ENCODE results near the gene THOP1.

Gene THOP1

DNA sequence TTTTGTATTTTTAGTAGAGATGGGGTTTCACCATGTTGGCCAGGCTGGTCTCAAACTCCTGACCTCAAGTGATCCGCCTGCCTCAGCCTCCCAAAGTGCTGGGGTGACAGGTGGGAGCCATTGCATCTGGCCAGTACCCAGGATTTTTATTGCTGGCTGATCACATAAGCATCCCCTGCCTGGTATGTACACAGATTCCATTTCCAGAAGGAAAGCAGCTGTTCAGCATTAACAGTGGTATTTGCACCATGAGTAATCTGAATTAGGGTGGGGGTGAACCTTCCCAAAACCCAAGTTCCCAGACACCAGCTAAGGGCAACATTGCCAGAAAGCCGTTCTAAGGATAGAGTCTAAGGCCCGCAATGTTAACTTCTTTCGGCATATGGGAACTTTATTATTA, 63.3 kb downstream of the THOP1 start:
- Histone ChIP-seq H3K36me3 (ENCODE audit: control insufficient read depth in 5 of 5, insufficient read depth in 5 of 5, low read length in 5 of 5) (peaks cover 33 to 41% (median 37%) of the 10 kb centered on the region in 5 donors), H3K9me3 (ENCODE audit: control insufficient read depth in 5 of 5, low read length in 5 of 5) (peaks cover 21 to 62% (median 51%) of the 10 kb centered on the region in 5 donors), H3K4me1 (ENCODE audit: control insufficient read depth in 5 of 5, insufficient read depth in 5 of 5, low read length in 5 of 5) (peaks cover 0 to 10% (median 0%) of the 10 kb centered on the region in 5 donors), H3K4me3 (ENCODE audit: low read depth in 1 of 5, low read length in 5 of 5) (no peak overlapping the region), H3K9ac (ENCODE audit: low read length in 5 of 5) (no peak overlapping the region), H3K27me3 (ENCODE audit: control insufficient read depth in 5 of 5, insufficient read depth in 4 of 5, low read length in 5 of 5) (no peaks in the 10 kb centered on the region), H3K27ac (ENCODE audit: low read depth, low read length) (no peak overlapping the region)

DNA sequence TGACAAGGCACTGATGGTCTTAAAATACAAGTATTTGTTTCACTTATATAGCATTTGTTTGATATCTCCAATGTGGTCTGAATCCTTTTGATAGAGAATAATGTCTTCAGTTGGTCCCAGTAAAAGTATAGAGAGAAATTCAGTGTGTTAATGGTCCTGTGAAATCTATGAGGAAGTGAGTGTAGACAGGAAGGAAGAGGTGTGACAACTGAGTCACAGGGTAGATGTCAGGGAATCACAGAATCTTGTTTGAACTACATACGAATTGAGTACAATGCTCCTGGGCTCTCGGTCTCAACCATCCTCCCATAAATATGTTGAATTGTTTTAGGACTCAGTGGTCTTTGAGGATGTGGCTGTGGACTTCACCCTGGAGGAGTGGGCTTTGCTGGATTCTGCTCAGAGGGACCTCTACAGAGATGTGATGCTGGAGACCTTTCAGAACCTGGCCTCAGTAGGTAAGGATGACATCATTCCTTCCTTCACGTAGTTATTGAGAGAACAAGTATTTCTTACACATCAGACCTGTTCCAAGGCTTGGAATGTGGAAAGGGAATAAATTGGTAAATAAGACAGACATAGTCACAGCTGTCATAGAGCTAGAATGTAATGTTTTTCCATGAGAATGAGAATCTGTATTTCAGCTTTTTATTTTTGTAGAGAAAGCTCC, 65.1 kb downstream of the THOP1 start:
- peaks cover 34 to 45% (median 40%) of the 10 kb centered on the region in 5 donors for H3K36me3 ChIP-seq (ENCODE audit: control insufficient read depth in 5 of 5, insufficient read depth in 5 of 5, low read length in 5 of 5)
- H3K9me3 ChIP-seq (ENCODE audit: control insufficient read depth in 5 of 5, low read length in 5 of 5) = peaks cover 28 to 75% (median 65%) of the 10 kb centered on the region in 5 donors
- H3K4me1 ChIP-seq (ENCODE audit: control insufficient read depth in 5 of 5, insufficient read depth in 5 of 5, low read length in 5 of 5) = peaks cover 0 to 10% (median 0%) of the 10 kb centered on the region in 5 donors
- H3K27ac ChIP-seq (ENCODE audit: low read depth, low read length) = no peak overlapping the region
- H3K27me3 ChIP-seq (ENCODE audit: control insufficient read depth in 5 of 5, insufficient read depth in 4 of 5, low read length in 5 of 5) = no peaks in the 10 kb centered on the region
- peak overlapping the region in 2 of 5 donors; percentile 17 to 25 for H3K4me3 ChIP-seq (ENCODE audit: low read depth in 1 of 5, low read length in 5 of 5)
- no peak overlapping the region for H3K9ac ChIP-seq (ENCODE audit: low read length in 5 of 5)

GRCh38 chr19:2852598-2852997, 67.3 kb downstream of the THOP1 start:
- H3K9me3 ChIP-seq (ENCODE audit: control insufficient read depth in 5 of 5, low read length in 5 of 5) = peaks cover 35 to 85% (median 76%) of the 10 kb centered on the region in 5 donors
- H3K27ac ChIP-seq (ENCODE audit: low read depth, low read length) = no peak overlapping the region
- peak overlapping the region; percentile 4 to 51 (median 22) for H3K4me3 ChIP-seq (ENCODE audit: low read depth in 1 of 5, low read length in 5 of 5)
- H3K27me3 ChIP-seq (ENCODE audit: control insufficient read depth in 5 of 5, insufficient read depth in 4 of 5, low read length in 5 of 5) = no peaks in the 10 kb centered on the region
- H3K36me3 ChIP-seq (ENCODE audit: control insufficient read depth in 5 of 5, insufficient read depth in 5 of 5, low read length in 5 of 5) = peaks cover 33 to 55% (median 39%) of the 10 kb centered on the region in 5 donors
- no peak overlapping the region for H3K9ac ChIP-seq (ENCODE audit: low read length in 5 of 5)
- H3K4me1 ChIP-seq (ENCODE audit: control insufficient read depth in 5 of 5, insufficient read depth in 5 of 5, low read length in 5 of 5) = peaks cover 0 to 10% (median 0%) of the 10 kb centered on the region in 5 donors

- H3K36me3 ChIP-seq (ENCODE audit: control insufficient read depth in 5 of 5, insufficient read depth in 5 of 5, low read length in 5 of 5) = peaks cover 33 to 55% (median 39%) of the 10 kb centered on the region in 5 donors
- H3K9me3 ChIP-seq (ENCODE audit: control insufficient read depth in 5 of 5, low read length in 5 of 5) = peaks cover 35 to 85% (median 78%) of the 10 kb centered on the region in 5 donors
- H3K4me1 ChIP-seq (ENCODE audit: control insufficient read depth in 5 of 5, insufficient read depth in 5 of 5, low read length in 5 of 5) = peaks cover 0 to 10% (median 0%) of the 10 kb centered on the region in 5 donors
- H3K4me3 ChIP-seq (ENCODE audit: low read depth in 1 of 5, low read length in 5 of 5) = peak overlapping the region; percentile 20 to 49 (median 22)
- no peaks in the 10 kb centered on the region for H3K27me3 ChIP-seq (ENCODE audit: control insufficient read depth in 5 of 5, insufficient read depth in 4 of 5, low read length in 5 of 5)
- H3K9ac ChIP-seq (ENCODE audit: low read length in 5 of 5) = peak overlapping the region in 1 of 5 donors; percentile 79
- no peak overlapping the region for H3K27ac ChIP-seq (ENCODE audit: low read depth, low read length)
Measured at GRCh38 chr19:2853015-2853606, 67.8 kb downstream of the THOP1 start.

GRCh38 chr19:2854849-2855248, 69.5 kb downstream of the THOP1 start:
- H3K27me3 ChIP-seq (ENCODE audit: control insufficient read depth in 5 of 5, insufficient read depth in 4 of 5, low read length in 5 of 5) = no peaks in the 10 kb centered on the region
- H3K4me1 ChIP-seq (ENCODE audit: control insufficient read depth in 5 of 5, insufficient read depth in 5 of 5, low read length in 5 of 5) = peaks cover 0 to 10% (median 0%) of the 10 kb centered on the region in 5 donors
- H3K27ac ChIP-seq (ENCODE audit: low read depth, low read length) = no peak overlapping the region
- peaks cover 33 to 54% (median 37%) of the 10 kb centered on the region in 5 donors for H3K36me3 ChIP-seq (ENCODE audit: control insufficient read depth in 5 of 5, insufficient read depth in 5 of 5, low read length in 5 of 5)
- peak overlapping the region in 1 of 5 donors; percentile 19 for H3K4me3 ChIP-seq (ENCODE audit: low read depth in 1 of 5, low read length in 5 of 5)
- no peak overlapping the region for H3K9ac ChIP-seq (ENCODE audit: low read length in 5 of 5)
- H3K9me3 ChIP-seq (ENCODE audit: control insufficient read depth in 5 of 5, low read length in 5 of 5) = peaks cover 39 to 90% (median 87%) of the 10 kb centered on the region in 5 donors

- Histone ChIP-seq H3K27ac (ENCODE audit: low read depth, low read length) (no peak overlapping the region), H3K4me3 (ENCODE audit: low read depth in 1 of 5, low read length in 5 of 5) (peak overlapping the region in 1 of 5 donors; percentile 17), H3K9ac (ENCODE audit: low read length in 5 of 5) (no peak overlapping the region), H3K36me3 (ENCODE audit: control insufficient read depth in 5 of 5, insufficient read depth in 5 of 5, low read length in 5 of 5) (peaks cover 21 to 40% (median 24%) of the 10 kb centered on the region in 5 donors), H3K9me3 (ENCODE audit: control insufficient read depth in 5 of 5, low read length in 5 of 5) (peaks cover 35 to 80% (median 73%) of the 10 kb centered on the region in 5 donors), H3K27me3 (ENCODE audit: control insufficient read depth in 5 of 5, insufficient read depth in 4 of 5, low read length in 5 of 5) (no peaks in the 10 kb centered on the region), H3K4me1 (ENCODE audit: control insufficient read depth in 5 of 5, insufficient read depth in 5 of 5, low read length in 5 of 5) (peaks cover 0 to 10% (median 0%) of the 10 kb centered on the region in 5 donors)
Measured at GRCh38 chr19:2856457-2857050, 71.3 kb downstream of the THOP1 start.

- no peak overlapping the region for H3K27ac ChIP-seq (ENCODE audit: low read depth, low read length)
- H3K27me3 ChIP-seq (ENCODE audit: control insufficient read depth in 5 of 5, insufficient read depth in 4 of 5, low read length in 5 of 5) = no peaks in the 10 kb centered on the region
- no peaks in the 10 kb centered on the region for H3K4me1 ChIP-seq (ENCODE audit: control insufficient read depth in 5 of 5, insufficient read depth in 5 of 5, low read length in 5 of 5)
- peaks cover 0 to 19% (median under 1%) of the 10 kb centered on the region in 5 donors for H3K36me3 ChIP-seq (ENCODE audit: control insufficient read depth in 5 of 5, insufficient read depth in 5 of 5, low read length in 5 of 5)
- H3K4me3 ChIP-seq (ENCODE audit: low read depth in 1 of 5, low read length in 5 of 5) = peak overlapping the region in 2 of 5 donors; percentile 6 to 17
- H3K9ac ChIP-seq (ENCODE audit: low read length in 5 of 5) = no peak overlapping the region
- peaks cover 15 to 57% (median 50%) of the 10 kb centered on the region in 5 donors for H3K9me3 ChIP-seq (ENCODE audit: control insufficient read depth in 5 of 5, low read length in 5 of 5)
Measured at GRCh38 chr19:2858864-2859263, 73.6 kb downstream of the THOP1 start.

GRCh38 chr19:2863816-2864215, 78.5 kb downstream of the THOP1 start:
- peaks cover 0 to 3% (median 0%) of the 10 kb centered on the region in 5 donors for H3K27me3 ChIP-seq (ENCODE audit: control insufficient read depth in 5 of 5, insufficient read depth in 4 of 5, low read length in 5 of 5)
- no peak overlapping the region for H3K4me3 ChIP-seq (ENCODE audit: low read depth in 1 of 5, low read length in 5 of 5)
- no peak overlapping the region for H3K9ac ChIP-seq (ENCODE audit: low read length in 5 of 5)
- H3K36me3 ChIP-seq (ENCODE audit: control insufficient read depth in 5 of 5, insufficient read depth in 5 of 5, low read length in 5 of 5) = no peaks in the 10 kb centered on the region
- H3K4me1 ChIP-seq (ENCODE audit: control insufficient read depth in 5 of 5, insufficient read depth in 5 of 5, low read length in 5 of 5) = no peaks in the 10 kb centered on the region
- H3K9me3 ChIP-seq (ENCODE audit: control insufficient read depth in 5 of 5, low read length in 5 of 5) = peaks cover 0 to 13% (median 12%) of the 10 kb centered on the region in 5 donors
- H3K27ac ChIP-seq (ENCODE audit: low read depth, low read length) = no peak overlapping the region

Measured in subcutaneous abdominal adipose tissue (tissue), 5 donors.